GM10266 (cell line): ENCODE data around the gene ARL6IP4.

ENCODE experiments used
- DNase-seq: peaks from one replicate; pipeline ENCODE4 v3.0.0; 2012; ENCODE audit errors: extremely low spot score
- TF ChIP-seq, protein P1 (sequence below): IDR thresholded peaks from 2 replicates; pipeline ENCODE4 v1.5.1; 2012; ENCODE audit warnings: mild to moderate bottlenecking, low read depth; ENCODE audit not compliant: control insufficient read depth, insufficient read depth; ENCODE audit errors: missing control alignments

ARL6IP4 gene

DNA sequence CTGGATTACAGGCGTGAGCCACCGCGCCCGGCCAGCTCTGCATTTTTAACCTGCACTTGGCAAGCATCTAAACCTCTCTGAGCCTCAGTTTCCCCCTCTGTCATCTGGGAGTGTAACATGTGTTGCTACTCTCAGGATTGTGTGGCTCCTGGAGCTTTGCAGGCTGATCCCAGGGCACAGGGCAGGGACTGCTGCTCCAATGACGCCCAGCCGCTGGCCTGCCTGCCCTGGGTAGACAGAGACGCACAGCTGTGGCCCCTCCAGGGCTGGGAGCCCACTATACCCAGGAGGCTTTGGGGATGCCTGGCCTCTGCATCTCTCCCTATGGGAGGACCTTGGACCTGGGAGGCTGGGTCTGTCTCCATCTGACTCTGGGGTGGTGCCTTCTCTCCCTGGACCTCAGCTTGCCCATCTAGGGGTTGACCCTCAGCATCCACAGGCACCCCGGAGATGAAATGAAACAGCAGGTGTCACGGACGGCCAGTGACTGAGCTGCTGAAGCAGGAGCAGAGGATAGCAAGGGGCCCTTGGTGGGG, 13.7 kb downstream of the ARL6IP4 start:
- TF ChIP-seq, protein P1, sequence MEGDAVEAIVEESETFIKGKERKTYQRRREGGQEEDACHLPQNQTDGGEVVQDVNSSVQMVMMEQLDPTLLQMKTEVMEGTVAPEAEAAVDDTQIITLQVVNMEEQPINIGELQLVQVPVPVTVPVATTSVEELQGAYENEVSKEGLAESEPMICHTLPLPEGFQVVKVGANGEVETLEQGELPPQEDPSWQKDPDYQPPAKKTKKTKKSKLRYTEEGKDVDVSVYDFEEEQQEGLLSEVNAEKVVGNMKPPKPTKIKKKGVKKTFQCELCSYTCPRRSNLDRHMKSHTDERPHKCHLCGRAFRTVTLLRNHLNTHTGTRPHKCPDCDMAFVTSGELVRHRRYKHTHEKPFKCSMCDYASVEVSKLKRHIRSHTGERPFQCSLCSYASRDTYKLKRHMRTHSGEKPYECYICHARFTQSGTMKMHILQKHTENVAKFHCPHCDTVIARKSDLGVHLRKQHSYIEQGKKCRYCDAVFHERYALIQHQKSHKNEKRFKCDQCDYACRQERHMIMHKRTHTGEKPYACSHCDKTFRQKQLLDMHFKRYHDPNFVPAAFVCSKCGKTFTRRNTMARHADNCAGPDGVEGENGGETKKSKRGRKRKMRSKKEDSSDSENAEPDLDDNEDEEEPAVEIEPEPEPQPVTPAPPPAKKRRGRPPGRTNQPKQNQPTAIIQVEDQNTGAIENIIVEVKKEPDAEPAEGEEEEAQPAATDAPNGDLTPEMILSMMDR, result no peak
- no peak for DNase-seq

DNA sequence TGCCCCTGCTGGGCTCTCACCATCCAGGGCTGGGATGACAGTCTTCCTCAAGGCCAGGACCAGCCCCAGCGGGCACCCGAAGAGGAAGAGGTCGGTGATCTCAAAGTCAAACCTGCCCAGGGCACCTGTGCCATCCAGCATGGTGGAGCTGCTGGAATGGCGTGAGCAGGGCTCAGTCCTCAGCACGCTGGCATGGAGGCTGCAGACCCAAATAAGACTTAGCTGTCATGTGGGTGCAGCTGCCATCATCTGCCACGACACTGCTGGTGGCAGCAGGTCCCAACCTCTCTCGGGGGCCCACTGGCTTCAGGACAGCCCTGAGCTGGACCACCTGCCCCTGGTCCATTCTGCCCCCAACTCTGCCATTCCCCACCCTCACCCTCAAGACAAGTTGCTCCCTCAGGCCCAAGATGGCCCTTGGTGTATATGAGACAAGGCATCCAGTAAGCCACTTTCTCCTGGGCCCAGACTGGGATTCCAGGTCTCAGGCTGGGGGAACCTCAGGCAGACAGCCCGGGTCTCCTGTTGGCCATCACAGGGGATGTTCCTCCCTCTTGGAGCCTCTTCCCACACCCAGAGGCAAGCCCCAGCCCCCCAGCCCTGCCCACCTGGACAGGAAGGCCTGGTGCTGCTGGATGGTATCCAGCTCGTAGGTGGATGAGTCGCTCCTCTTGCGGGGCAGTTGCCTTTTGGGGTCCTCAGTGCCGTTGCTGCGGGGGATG, 14.5 kb downstream of the ARL6IP4 start:
- TF ChIP-seq, protein P1, result no peak

GRCh38 chr12:122995503-122996187, 15.2 kb downstream of the ARL6IP4 start:
- DNase-seq, result no peak
- TF ChIP-seq, protein P1, result no peak

More for the DNA sequence above, 14.5 kb downstream of the ARL6IP4 start:
- no peak for DNase-seq

DNA sequence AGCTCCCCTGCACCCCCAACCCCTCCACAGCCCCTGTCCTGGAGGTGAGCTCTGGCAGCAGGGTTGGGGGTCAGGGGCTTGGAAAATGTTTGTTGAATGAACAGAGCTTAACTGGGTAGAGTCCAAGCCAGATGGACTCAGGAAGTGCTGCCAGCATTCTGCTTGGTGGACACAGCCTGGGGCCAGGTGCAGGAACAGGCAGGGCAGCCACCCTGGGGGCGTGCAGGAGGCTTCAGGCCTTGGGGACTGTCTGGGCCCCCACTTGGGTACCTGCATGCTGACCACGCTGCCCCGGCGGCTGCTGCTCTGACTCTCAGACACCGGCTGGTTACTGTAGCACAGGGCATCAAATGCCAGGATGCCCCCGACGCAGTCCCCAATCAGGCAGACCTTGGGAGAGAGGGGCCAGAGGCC, 15.7 kb downstream of the ARL6IP4 start:
- no peak for DNase-seq
- TF ChIP-seq, protein P1, result no peak

- no peak for DNase-seq
- TF ChIP-seq, protein P1, result no peak
These were observed 16.3 kb downstream of the ARL6IP4 start for GRCh38 chr12:122996621-122997342.

DNA sequence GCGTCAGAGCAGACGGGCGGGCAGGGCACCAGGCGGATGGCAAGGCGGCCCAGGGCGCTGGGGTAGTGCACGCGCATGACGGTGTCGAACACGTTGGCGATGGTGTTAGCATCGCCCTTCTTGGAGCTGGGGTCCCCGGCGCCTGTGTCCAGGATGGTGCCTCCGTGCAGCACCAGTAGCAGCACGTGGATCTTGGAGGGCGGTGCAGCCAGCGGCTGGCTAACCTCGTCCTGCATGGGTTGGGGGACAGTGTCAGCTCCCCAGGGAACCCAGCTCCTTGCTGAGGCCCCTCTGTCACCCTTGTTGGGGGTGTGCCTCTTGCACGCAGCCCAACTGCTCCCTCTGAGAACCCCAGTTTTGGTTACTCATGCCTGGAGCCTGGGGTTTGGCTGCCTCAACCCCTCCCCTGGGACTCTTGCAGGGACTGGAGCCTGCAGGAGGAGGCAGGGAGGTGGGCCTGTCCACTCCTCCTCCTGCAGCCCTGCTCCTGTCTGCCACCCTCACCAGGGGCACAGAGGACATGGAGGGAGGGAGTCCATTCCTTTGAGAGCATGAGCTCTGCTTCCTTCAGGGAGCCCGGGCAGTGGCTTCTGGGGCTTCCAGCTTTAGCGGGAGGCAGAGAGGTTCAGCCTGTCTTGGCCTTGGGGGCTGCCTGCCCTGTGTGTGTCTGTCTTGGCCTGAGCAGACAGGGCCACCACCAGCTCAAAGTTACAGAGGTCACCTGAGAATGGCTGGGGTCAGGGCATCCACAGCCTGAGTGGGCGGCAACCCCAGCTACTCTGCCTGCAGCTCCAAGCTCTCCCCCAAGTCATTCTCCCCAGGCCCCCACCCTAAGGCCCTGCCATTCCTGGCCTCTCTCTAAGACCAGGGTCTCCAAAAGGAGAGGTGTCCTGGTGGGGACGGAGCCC, 17.1 kb downstream of the ARL6IP4 start:
- no peak for DNase-seq
- TF ChIP-seq, protein P1, result no peak
